Spinal cord (tissue), 10 donors: ENCODE data around the gene IVD. TPM values are rescaled to one million over a fixed set of nuclear protein-coding genes. Genes with fewer than 3 reads are reported as not detected.

Source experiments
- DNase-seq, 6 donors: peaks; one replicate each; pipeline versions ENCODE4 v3.0.0 to v3.0.0-alpha.2; 2013 to 2015; ENCODE audit warnings: low spot score in 6 of 6, low read depth in 4 of 6
- H3K27ac ChIP-seq: one replicate; pipeline ENCODE4 v1.5.1; 2013; ENCODE audit warnings: low read depth, low read length, control low read depth
- H3K27me3 ChIP-seq: one replicate; pipeline ENCODE4 v1.6.1; 2013; ENCODE audit warnings: low read length; ENCODE audit not compliant: control insufficient read depth, insufficient read depth
- H3K36me3 ChIP-seq: one replicate; pipeline ENCODE4 v1.6.1; 2013; ENCODE audit warnings: low read length; ENCODE audit not compliant: control insufficient read depth, insufficient read depth
- H3K4me1 ChIP-seq: one replicate; pipeline ENCODE4 v1.6.1; 2013; ENCODE audit warnings: low read length; ENCODE audit not compliant: control insufficient read depth, insufficient read depth
- H3K4me3 ChIP-seq: one replicate; pipeline ENCODE4 v1.5.1; 2013; ENCODE audit warnings: low read depth, low read length, control low read depth
- H3K9me3 ChIP-seq: one replicate; pipeline ENCODE4 v1.6.1; 2013; ENCODE audit warnings: low read length; ENCODE audit not compliant: control insufficient read depth, insufficient read depth
- WGBS: methylation state at CpG from one replicate; pipeline ENCODE4 v1.1.5; 2013; ENCODE audit warnings: missing lambda C conversion rate; ENCODE audit not compliant: insufficient coverage; 5-methylcytosine and 5-hydroxymethylcytosine counted together
- polyA plus RNA-seq, 2 donors: library from polyadenylated mRNA; unstranded; fragments of 120-200 nt; gene quantifications; one replicate each; pipeline ENCODE4 v1.2.1, GENCODE V29; 2013; ENCODE audit not compliant: insufficient read length in 2 of 2
- total RNA-seq, 2 donors: library from RNA; depleted of rRNA in 1 of 2; stranded (reverse); fragments of 120-200 nt in 1 of 2; fragments of >200 nt in 1 of 2; gene quantifications; one replicate each; pipeline versions ENCODE4 v1.2.3 to v1.2.4, GENCODE V29; 2013 to 2014
- donor health status: healthy.

IVD gene
- total and polyA plus RNA-seq, 4 donors: 45.5 to 105 (median 63.8) TPM

- WGBS: 96% methylated on average over 14 of the region's 21 CpGs
- Histone ChIP-seq H3K27me3 (no peaks in the 10 kb centered on the region), H3K9me3 (no peaks in the 10 kb centered on the region), H3K36me3 (peaks cover 73% of the 10 kb centered on the region), H3K27ac (no peak overlapping the region), H3K4me3 (no peak overlapping the region), H3K4me1 (peaks cover 1% of the 10 kb centered on the region)
- DNase-seq: no peak
Observed at GRCh38 chr15:40461958-40462357, 56.4 kb downstream of the IVD start.

GRCh38 chr15:40463279-40463678, 57.7 kb downstream of the IVD start:
- Histone ChIP-seq H3K27me3 (no peaks in the 10 kb centered on the region), H3K27ac (no peak overlapping the region), H3K4me3 (no peak overlapping the region), H3K36me3 (peaks cover 82% of the 10 kb centered on the region), H3K4me1 (no peaks in the 10 kb centered on the region), H3K9me3 (no peaks in the 10 kb centered on the region)
- no CpG with 5 or more reads among the region's 2 CpGs for WGBS
- DNase-seq: no peak

DNA sequence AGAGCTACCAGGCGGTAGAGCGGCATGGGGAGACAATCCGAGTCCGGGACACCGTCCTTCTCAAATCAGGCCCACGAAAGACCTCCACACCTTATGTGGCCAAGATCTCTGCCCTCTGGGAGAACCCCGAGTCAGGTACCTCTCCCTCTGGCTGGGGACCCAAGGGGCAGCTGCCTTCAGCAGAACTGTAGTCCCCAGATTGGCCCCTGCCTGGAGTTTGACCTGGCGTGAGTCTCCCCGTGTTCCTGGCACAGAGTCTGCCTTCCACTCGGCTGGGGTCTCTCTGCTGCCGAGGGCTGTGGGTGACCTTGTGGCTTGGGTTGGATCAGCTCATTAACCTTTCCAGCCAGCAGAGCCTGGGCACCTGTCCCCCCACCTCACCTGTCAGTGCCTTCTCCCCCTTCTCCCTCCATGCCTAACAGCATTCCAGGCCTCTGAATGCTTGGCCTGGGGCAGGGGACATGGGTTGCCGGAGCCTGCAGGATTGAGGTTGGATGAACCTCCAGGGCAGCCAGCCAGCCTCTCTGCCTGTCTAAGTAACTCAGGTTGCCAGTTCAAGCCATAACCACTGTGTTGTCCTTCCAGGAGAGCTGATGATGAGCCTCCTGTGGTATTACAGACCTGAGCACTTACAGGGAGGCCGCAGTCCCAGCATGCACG, 58.4 kb downstream of the IVD start:
- no peak for DNase-seq
- H3K27ac ChIP-seq: no peak overlapping the region
- peaks cover 82% of the 10 kb centered on the region for H3K36me3 ChIP-seq
- 93% methylated on average over 14 of the region's 14 CpGs for WGBS
- no peaks in the 10 kb centered on the region for H3K9me3 ChIP-seq
- no peaks in the 10 kb centered on the region for H3K4me1 ChIP-seq
- H3K27me3 ChIP-seq: no peaks in the 10 kb centered on the region
- H3K4me3 ChIP-seq: no peak overlapping the region

GRCh38 chr15:40464595-40465185, 59.1 kb downstream of the IVD start:
- Histone ChIP-seq H3K27ac (no peak overlapping the region), H3K4me3 (no peak overlapping the region), H3K9me3 (no peaks in the 10 kb centered on the region), H3K27me3 (no peaks in the 10 kb centered on the region), H3K4me1 (no peaks in the 10 kb centered on the region), H3K36me3 (peaks cover 75% of the 10 kb centered on the region)
- WGBS: 100% methylated on average over 1 of the region's 3 CpGs
- DNase-seq: no peak

- Histone ChIP-seq H3K27me3 (no peaks in the 10 kb centered on the region), H3K4me1 (peaks cover 7% of the 10 kb centered on the region), H3K27ac (no peak overlapping the region), H3K9me3 (no peaks in the 10 kb centered on the region), H3K4me3 (no peak overlapping the region), H3K36me3 (peaks cover 69% of the 10 kb centered on the region)
- DNase-seq: no peak
- WGBS: 92% methylated on average over 10 of the region's 10 CpGs
Observed at GRCh38 chr15:40465939-40466338, 60.3 kb downstream of the IVD start.

GRCh38 chr15:40466426-40467260, 61.0 kb downstream of the IVD start:
- H3K27ac ChIP-seq: no peak overlapping the region

GRCh38 chr15:40467261-40467615, 61.6 kb downstream of the IVD start:
- no peak overlapping the region for H3K27ac ChIP-seq
- peaks cover 57% of the 10 kb centered on the region for H3K36me3 ChIP-seq
- H3K4me1 ChIP-seq: peaks cover 18% of the 10 kb centered on the region
- H3K4me3 ChIP-seq: no peak overlapping the region
- no peaks in the 10 kb centered on the region for H3K27me3 ChIP-seq
- no peaks in the 10 kb centered on the region for H3K9me3 ChIP-seq
- DNase-seq: no peak

More at GRCh38 chr15:40466426-40467260, 61.0 kb downstream of the IVD start:
- 83% methylated on average over 6 of the region's 7 CpGs for WGBS
- Histone ChIP-seq H3K4me1 (peaks cover 12% of the 10 kb centered on the region), H3K27me3 (no peaks in the 10 kb centered on the region), H3K36me3 (peaks cover 63% of the 10 kb centered on the region), H3K4me3 (no peak overlapping the region), H3K9me3 (no peaks in the 10 kb centered on the region)
- DNase-seq: no peak

- 100% methylated on average over 3 of the region's 4 CpGs for WGBS
Observed at GRCh38 chr15:40468898-40469331, 63.3 kb downstream of the IVD start.

GRCh38 chr15:40469776-40470390, 64.3 kb downstream of the IVD start:
- Histone ChIP-seq H3K4me3 (peak overlapping the region; percentile 57), H3K4me1 (peaks cover 24% of the 10 kb centered on the region), H3K27ac (peak overlapping the region; percentile 88), H3K9me3 (no peaks in the 10 kb centered on the region), H3K36me3 (peaks cover 37% of the 10 kb centered on the region), H3K27me3 (no peaks in the 10 kb centered on the region)
- WGBS: 86% methylated on average over 6 of the region's 7 CpGs
- DNase-seq: peak in 2 of 6 donors; percentile 1 to 21

More at GRCh38 chr15:40468898-40469331, 63.3 kb downstream of the IVD start:
- Histone ChIP-seq H3K27ac (no peak overlapping the region), H3K4me1 (peaks cover 24% of the 10 kb centered on the region), H3K36me3 (peaks cover 47% of the 10 kb centered on the region), H3K27me3 (no peaks in the 10 kb centered on the region), H3K4me3 (no peak overlapping the region), H3K9me3 (no peaks in the 10 kb centered on the region)
- no peak for DNase-seq
